Stomach (tissue), 9 donors: ENCODE data around the gene TBC1D25. TPM values are rescaled to one million over a fixed set of nuclear protein-coding genes. Genes with fewer than 3 reads are reported as not detected.

Experiments used
- DNase-seq, 2 donors: peaks; one replicate each; pipeline versions ENCODE4 v3.0.0 to v3.0.0-alpha.2; 2013 to 2019
- H3K27ac ChIP-seq, 5 donors: fragments of 200-600 bp in 4 of 5; sonication (generic) in 4 of 5; one replicate each; pipeline ENCODE4 v1.5.1; 2013 to 2019; ENCODE audit warnings: mild to moderate bottlenecking in 1 of 5, moderate library complexity in 1 of 5
- H3K27me3 ChIP-seq, 3 donors: fragments of 200-600 bp; sonication (generic); one replicate each; pipeline ENCODE4 v1.5.1; 2017 to 2019; ENCODE audit warnings: mixed run types in 1 of 3
- H3K36me3 ChIP-seq, 4 donors: fragments of 200-600 bp; sonication (generic); 1 replicate in 3 of 4; 2 replicates in 1 of 4; pipeline ENCODE4 v1.5.1; 2016 to 2019
- H3K4me1 ChIP-seq, 4 donors: fragments of 200-600 bp; sonication (generic); one replicate each; pipeline ENCODE4 v1.5.1; 2016 to 2019
- H3K4me3 ChIP-seq, 4 donors: fragments of 200-600 bp; sonication (generic) in 3 of 4; one replicate each; pipeline ENCODE4 v1.5.1; 2016 to 2019; ENCODE audit warnings: mild to moderate bottlenecking in 1 of 4
- H3K9me3 ChIP-seq, 4 donors: fragments of 200-600 bp; sonication (generic); one replicate each; pipeline ENCODE4 v1.5.1; 2016 to 2019
- CTCF ChIP-seq, 7 experiments: fragments of 450-650 bp in 4 of 7; fragments of 200-600 bp in 3 of 7; sonication (generic) in 3 of 7; IDR thresholded peaks; one replicate each; pipeline ENCODE4 v1.5.1; 2016 to 2019; ENCODE audit warnings: antibody characterized with exemption in 7 of 7, control low read depth in 2 of 7, mild to moderate bottlenecking in 1 of 7
- EP300 ChIP-seq: sonication (generic); formaldehyde crosslinking; IDR thresholded peaks from one replicate; pipeline ENCODE4 v1.6.1; 2017; ENCODE audit warnings: antibody characterized with exemption
- POLR2A ChIP-seq, 4 donors: fragments of 450-650 bp; IDR thresholded peaks; one replicate each; pipeline ENCODE4 v1.6.1; 2016; ENCODE audit warnings: antibody characterized with exemption in 4 of 4, control low read depth in 2 of 4, mild to moderate bottlenecking in 1 of 4, moderate library complexity in 1 of 4
- POLR2AphosphoS5 ChIP-seq, 3 donors: sonication (generic); formaldehyde crosslinking; IDR thresholded peaks; one replicate each; pipeline ENCODE4 v1.6.1; 2016; ENCODE audit warnings: antibody characterized with exemption in 3 of 3
- WGBS, 5 donors: extraction: QIAGEN DNeasy Blood & Tissue Kit in 3 of 5; methylation state at CpG; one replicate each; pipeline versions ENCODE4 v1.1.5 to v1.1.7; 2013 to 2018; 5-methylcytosine and 5-hydroxymethylcytosine counted together
- intact Hi-C: fragments of 100-400 bp; cut with DNase I; formaldehyde crosslinking; loops from one replicate; pipeline ENCODE4 v1.15.1; 2023; ENCODE audit warnings: low total_unique reads
- polyA plus RNA-seq, 3 donors: library from polyadenylated mRNA; stranded (reverse); fragments of 200-250 nt; gene quantifications; one replicate each; pipeline ENCODE4 v1.2.3, GENCODE V29; 2013
- total RNA-seq, 5 donors: library from RNA; depleted of rRNA; stranded (reverse); fragments of >200 nt; gene quantifications; one replicate each; pipeline versions ENCODE4 v1.1.0 to v1.2.3, GENCODE V29; 2014 to 2016
- donor health status: healthy with polysubstance abuse.
- donor health status: Bipolar disorder and iron deficiency.
- donor health status: healthy.

Gene TBC1D25
- total and polyA plus RNA-seq, 8 donors = 4.6 to 13.6 (median 5.9) TPM; not detected in 1

GRCh38 chrX:48590203-48591103 is 50.9 kb downstream of the TBC1D25 start:
- no peak overlapping the region for H3K4me3 ChIP-seq
- H3K4me1 ChIP-seq = peaks cover 0 to 4% (median 0%) of the 10 kb centered on the region in 4 donors
- no peaks in the 10 kb centered on the region for H3K27me3 ChIP-seq
- no peak for TF ChIP-seq POLR2AphosphoS5 (IDR thresholded peaks at IDR 0.05)
- TF ChIP-seq POLR2A (IDR thresholded peaks at IDR 0.05) = no peak
- no peak for TF ChIP-seq EP300
- TF ChIP-seq CTCF (IDR thresholded peaks at IDR 0.05) = no peak
- no peaks in the 10 kb centered on the region for H3K9me3 ChIP-seq
- 77 to 90% (median 86%) methylated on average over 16 to 21 of the region's 21 CpGs for WGBS, 5 donors
- H3K36me3 ChIP-seq = no peaks in the 10 kb centered on the region
- DNase-seq = no peak
- peak overlapping the region in 4 of 5 donors; percentile 43 to 64 (median 60) for H3K27ac ChIP-seq
- intact Hi-C loops = no loop called here

GRCh38 chrX:48591255-48591791 is 51.8 kb downstream of the TBC1D25 start:
- 56 to 70% (median 63%) methylated on average over 9 of the region's 9 CpGs for WGBS, 5 donors
- H3K36me3 ChIP-seq = no peaks in the 10 kb centered on the region
- H3K27me3 ChIP-seq = no peaks in the 10 kb centered on the region
- TF ChIP-seq CTCF (IDR thresholded peaks at IDR 0.05) = no peak
- TF ChIP-seq POLR2AphosphoS5 (IDR thresholded peaks at IDR 0.05) = peak; percentile 20 to 82 (median 69)
- intact Hi-C loops = no loop called here
- peak overlapping the region in 4 of 5 donors; percentile 43 to 64 (median 60) for H3K27ac ChIP-seq
- peaks cover 0 to 6% (median 0%) of the 10 kb centered on the region in 4 donors for H3K4me1 ChIP-seq
- DNase-seq = peak; percentile 31 to 51
- H3K4me3 ChIP-seq = no peak overlapping the region
- H3K9me3 ChIP-seq = no peaks in the 10 kb centered on the region

GRCh38 chrX:48592971-48593370 is 53.5 kb downstream of the TBC1D25 start:
- WGBS, 5 donors = 72 to 85% (median 79%) methylated on average over 5 of the region's 5 CpGs
- no peaks in the 10 kb centered on the region for H3K9me3 ChIP-seq
- H3K27ac ChIP-seq = no peak overlapping the region
- intact Hi-C loops = no loop called here
- peaks cover 0 to 14% (median 3%) of the 10 kb centered on the region in 4 donors for H3K4me1 ChIP-seq
- no peaks in the 10 kb centered on the region for H3K36me3 ChIP-seq
- no peak for DNase-seq
- no peaks in the 10 kb centered on the region for H3K27me3 ChIP-seq
- TF ChIP-seq POLR2A (IDR thresholded peaks at IDR 0.05) (no peak), EP300 (no peak), CTCF (IDR thresholded peaks at IDR 0.05) (no peak), POLR2AphosphoS5 (IDR thresholded peaks at IDR 0.05) (no peak)
- H3K4me3 ChIP-seq = no peak overlapping the region

GRCh38 chrX:48595929-48596328 is 56.4 kb downstream of the TBC1D25 start:
- Histone ChIP-seq H3K27me3 (no peaks in the 10 kb centered on the region), H3K4me1 (peaks cover 0 to 26% (median 12%) of the 10 kb centered on the region in 4 donors), H3K4me3 (no peak overlapping the region), H3K27ac (no peak overlapping the region), H3K9me3 (no peaks in the 10 kb centered on the region), H3K36me3 (peaks cover 15 to 24% (median 23%) of the 10 kb centered on the region in 4 donors)
- no peak for DNase-seq
- WGBS, 5 donors = 18 to 47% (median 29%) methylated on average over 2 of the region's 2 CpGs
- intact Hi-C loops = no loop called here
- no peak for TF ChIP-seq CTCF (IDR thresholded peaks at IDR 0.05)
- TF ChIP-seq EP300 = no peak
- TF ChIP-seq POLR2AphosphoS5 (IDR thresholded peaks at IDR 0.05) = no peak
- TF ChIP-seq POLR2A (IDR thresholded peaks at IDR 0.05) = no peak
